H9 (cell line): Measurements from ENCODE around the gene GSKIP. TPM values are rescaled to one million over a fixed set of nuclear protein-coding genes. Genes with fewer than 3 reads are reported as not detected.

Experiments used
- DNase-seq: peaks from one replicate; pipeline ENCODE4 v3.0.0-alpha.2; 2017
- H2AFZ ChIP-seq: one replicate; pipeline ENCODE4 v1.6.1; 2013; ENCODE audit warnings: mild to moderate bottlenecking, low read length, control low read depth, moderate library complexity
- H2AK5ac ChIP-seq: 2 replicates; pipeline ENCODE4 v1.6.1; 2013; ENCODE audit warnings: low read length, control low read depth, mixed read lengths; ENCODE audit not compliant: insufficient read length
- H2BK120ac ChIP-seq: one replicate; pipeline ENCODE4 v1.6.1; 2013; ENCODE audit warnings: low read depth, mild to moderate bottlenecking, low read length, control low read depth, inconsistent platforms; ENCODE audit not compliant: poor library complexity, severe bottlenecking
- H2BK12ac ChIP-seq: 2 replicates; pipeline ENCODE4 v1.6.1; 2013; ENCODE audit warnings: low read length, control low read depth, mixed read lengths, low read depth; ENCODE audit not compliant: insufficient read length
- H2BK15ac ChIP-seq: 2 replicates; pipeline ENCODE4 v1.6.1; 2013; ENCODE audit warnings: low read depth, low read length, control low read depth
- H2BK20ac ChIP-seq: one replicate; pipeline ENCODE4 v1.6.1; 2013; ENCODE audit warnings: low read depth, mild to moderate bottlenecking, low read length, control low read depth, inconsistent platforms; ENCODE audit not compliant: poor library complexity, severe bottlenecking
- H2BK5ac ChIP-seq: 2 replicates; pipeline ENCODE4 v1.6.1; 2013; ENCODE audit warnings: low read length, control low read depth, mixed read lengths; ENCODE audit not compliant: insufficient read length
- H3K14ac ChIP-seq: 2 replicates; pipeline ENCODE4 v1.6.1; 2013; ENCODE audit warnings: low read length, control low read depth; ENCODE audit not compliant: insufficient read depth
- H3K18ac ChIP-seq: 2 replicates; pipeline ENCODE4 v1.6.1; 2013; ENCODE audit warnings: low read depth, mild to moderate bottlenecking, mixed read lengths, low read length, control low read depth; ENCODE audit not compliant: insufficient read length
- H3K23ac ChIP-seq: 2 replicates; pipeline ENCODE4 v1.6.1; 2013; ENCODE audit warnings: low read length, control low read depth, mixed read lengths, low read depth; ENCODE audit not compliant: insufficient read length
- H3K23me2 ChIP-seq: 2 replicates; pipeline ENCODE4 v1.6.1; 2013; ENCODE audit warnings: low read depth, mild to moderate bottlenecking, mixed read lengths, low read length, control low read depth; ENCODE audit not compliant: insufficient read length, poor library complexity, severe bottlenecking
- H3K27ac ChIP-seq: 2 replicates; pipeline ENCODE4 v1.5.1; 2013; ENCODE audit warnings: low read length, control low read depth, mixed read lengths, low read depth; ENCODE audit not compliant: insufficient read length
- H3K27me3 ChIP-seq: 2 replicates; pipeline ENCODE4 v1.6.1; 2013; ENCODE audit warnings: low read length, control low read depth, inconsistent platforms; ENCODE audit not compliant: insufficient read depth
- H3K4ac ChIP-seq: 2 replicates; pipeline ENCODE4 v1.6.1; 2013; ENCODE audit warnings: low read depth, mild to moderate bottlenecking, control low read depth, inconsistent platforms, low read length, moderate library complexity
- H3K4me1 ChIP-seq: 2 replicates; pipeline ENCODE4 v1.6.1; 2013; ENCODE audit warnings: low read length, control low read depth, inconsistent platforms; ENCODE audit not compliant: insufficient read depth
- H3K4me2 ChIP-seq: 2 replicates; pipeline ENCODE4 v1.6.1; 2013; ENCODE audit warnings: low read length, control low read depth, mixed read lengths; ENCODE audit not compliant: insufficient read length, insufficient read depth
- H3K56ac ChIP-seq: 2 replicates; pipeline ENCODE4 v1.6.1; 2013; ENCODE audit warnings: low read depth, mild to moderate bottlenecking, mixed read lengths, low read length, control low read depth; ENCODE audit not compliant: insufficient read length
- H3K79me1 ChIP-seq: 2 replicates; pipeline ENCODE4 v1.6.1; 2013; ENCODE audit warnings: low read depth, mild to moderate bottlenecking, moderate library complexity, low read length, control low read depth, inconsistent platforms; ENCODE audit not compliant: insufficient read depth, poor library complexity, severe bottlenecking
- H3K79me2 ChIP-seq: 2 replicates; pipeline ENCODE4 v1.6.1; 2013; ENCODE audit warnings: low read length, control low read depth, inconsistent platforms; ENCODE audit not compliant: insufficient read depth
- H3K9ac ChIP-seq: 2 replicates; pipeline ENCODE4 v1.6.1; 2013; ENCODE audit warnings: low read length, control low read depth, mixed read lengths; ENCODE audit not compliant: insufficient read length; ENCODE audit errors: extremely low read depth
- H3K9me3 ChIP-seq: one replicate; pipeline ENCODE4 v1.6.1; 2013; ENCODE audit warnings: low read depth, low read length, inconsistent platforms; ENCODE audit not compliant: control insufficient read depth
- H3T11ph ChIP-seq: one replicate; pipeline ENCODE4 v1.6.1; 2013; ENCODE audit warnings: mild to moderate bottlenecking, low read length, control low read depth, inconsistent platforms
- H4K20me1 ChIP-seq: one replicate; pipeline ENCODE4 v1.6.1; 2013; ENCODE audit not compliant: control insufficient read depth, insufficient read length, insufficient read depth
- H4K5ac ChIP-seq: 2 replicates; pipeline ENCODE4 v1.6.1; 2013; ENCODE audit warnings: low read depth, mild to moderate bottlenecking, mixed read lengths, low read length, control low read depth; ENCODE audit not compliant: insufficient read length
- H4K8ac ChIP-seq: replicated peaks from 2 replicates; pipeline ENCODE4 v1.6.1; 2013; ENCODE audit warnings: low read length, control low read depth, mixed read lengths, low read depth; ENCODE audit not compliant: insufficient read length
- H4K91ac ChIP-seq: 2 replicates; pipeline ENCODE4 v1.6.1; 2013; ENCODE audit warnings: low read depth, mild to moderate bottlenecking, moderate library complexity, mixed read lengths, low read length, control low read depth; ENCODE audit not compliant: insufficient read length
- H3K27ac Mint-ChIP-seq, 3 experiments: 2 replicates in 2 of 3; 3 replicates in 1 of 3; pipeline ENCODE4 v1.8.0; 2020 to 2021; ENCODE audit warnings: mixed read lengths in 3 of 3, mild to moderate bottlenecking in 1 of 3, moderate library complexity in 1 of 3
- H3K27me3 Mint-ChIP-seq: 2 replicates; pipeline ENCODE4 v1.8.0; 2021; ENCODE audit warnings: low read depth, mild to moderate bottlenecking, moderate library complexity, mixed read lengths
- H3K36me3 Mint-ChIP-seq, 3 experiments: 2 replicates in 2 of 3; 3 replicates in 1 of 3; pipeline ENCODE4 v1.8.0; 2020 to 2021; ENCODE audit warnings: low read depth in 3 of 3, mixed read lengths in 3 of 3; ENCODE audit not compliant: insufficient read depth in 1 of 3
- H3K4me1 Mint-ChIP-seq, 2 experiments: 2 replicates each; pipeline ENCODE4 v1.8.0; 2020; ENCODE audit warnings: mixed read lengths in 2 of 2
- H3K4me3 Mint-ChIP-seq, 2 experiments: 2 replicates in 1 of 2; 3 replicates in 1 of 2; pipeline ENCODE4 v1.8.0; 2020 to 2021; ENCODE audit warnings: mild to moderate bottlenecking in 2 of 2, mixed read lengths in 2 of 2, moderate library complexity in 1 of 2
- H3K9me3 Mint-ChIP-seq, 2 experiments: 2 replicates in 1 of 2; 3 replicates in 1 of 2; pipeline ENCODE4 v1.8.0; 2020; ENCODE audit warnings: mild to moderate bottlenecking in 2 of 2, mixed read lengths in 2 of 2, moderate library complexity in 1 of 2
- WGBS: extraction: QIAGEN DNeasy Blood & Tissue Kit; methylation state at CpG from one replicate; pipeline ENCODE4 v1.1.7; 2013; ENCODE audit warnings: missing lambda C conversion rate, low lambda C conversion rate, mixed read lengths; ENCODE audit not compliant: insufficient read length; ENCODE audit errors: extremely low coverage; 5-methylcytosine and 5-hydroxymethylcytosine counted together
- total RNA-seq: library from RNA; stranded (reverse); gene quantifications from 2 replicates; pipeline ENCODE4 v1.2.1, GENCODE V29; 2021
- TF ChIP-seq, protein P1 (sequence below): fragments of 200-600 bp; sonication (generic); conservative IDR thresholded peaks from 3 replicates; pipeline ENCODE4 v1.8.0; 2021; ENCODE audit warnings: antibody characterized with exemption, mild to moderate bottlenecking

Gene GSKIP
- total RNA-seq, 1 experiment from 2014 or later = 28.6 TPM

DNA sequence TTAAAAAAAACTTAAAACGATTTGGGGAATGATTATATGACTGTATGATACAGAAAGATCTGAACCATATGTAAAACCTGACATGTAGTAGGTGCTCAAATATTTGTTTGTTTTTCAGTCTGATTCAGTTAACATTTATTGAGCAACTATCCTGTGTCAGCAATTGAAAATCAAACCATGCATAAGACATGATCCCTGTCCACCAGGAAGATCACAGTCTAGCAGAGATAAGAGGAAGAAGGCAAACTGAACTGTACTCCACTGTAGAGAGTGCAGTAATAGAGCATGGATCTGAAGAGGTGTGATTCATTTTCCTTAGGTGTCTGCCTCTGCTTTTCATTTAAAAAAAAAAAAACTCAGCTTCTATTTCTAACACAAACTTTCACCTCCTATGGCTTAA, 20.7 kb downstream of the GSKIP start:
- Histone ChIP-seq H3K79me2 (no peaks in the 10 kb centered on the region), H2AFZ (no peak overlapping the region), H3K4me2 (no peak overlapping the region), H4K5ac (no peak overlapping the region), H3K79me1 (peaks cover 4% of the 10 kb centered on the region), H3K56ac (no peak overlapping the region), H3K14ac (no peak overlapping the region), H3K23me2 (no peaks in the 10 kb centered on the region), H4K91ac (no peak overlapping the region), H3K18ac (no peak overlapping the region), H4K8ac (no peak overlapping the region), H2BK5ac (no peak overlapping the region), H2BK120ac (no peak overlapping the region), H3K27me3 (no peaks in the 10 kb centered on the region; the same call in 1 of the 2 replicates), H2BK12ac (no peak overlapping the region), H3K23ac (no peak overlapping the region), H3T11ph (no peak overlapping the region), H3K27ac (no peak overlapping the region), H3K4me1 (no peaks in the 10 kb centered on the region), H3K9ac (no peak overlapping the region), H2BK15ac (no peak overlapping the region), H4K20me1 (no peaks in the 10 kb centered on the region), H2BK20ac (no peak overlapping the region), H3K9me3 (no peaks in the 10 kb centered on the region), H2AK5ac (no peak overlapping the region), H3K4ac (no peak overlapping the region)
- no peaks in the 10 kb centered on the region for H3K9me3 Mint-ChIP-seq
- WGBS = no CpG with 5 or more reads among the region's 1 CpG
- no peak for DNase-seq
- peaks cover 2 to 37% (median 23%) of the 10 kb centered on the region in 3 experiments; a peak in 5 of 7 replicates for H3K36me3 Mint-ChIP-seq
- no peak overlapping the region for H3K27ac Mint-ChIP-seq
- H3K27me3 Mint-ChIP-seq = peaks cover 5% of the 10 kb centered on the region; the same call in 1 of the 2 replicates
- H3K4me1 Mint-ChIP-seq = no peaks in the 10 kb centered on the region
- TF ChIP-seq, protein P1, sequence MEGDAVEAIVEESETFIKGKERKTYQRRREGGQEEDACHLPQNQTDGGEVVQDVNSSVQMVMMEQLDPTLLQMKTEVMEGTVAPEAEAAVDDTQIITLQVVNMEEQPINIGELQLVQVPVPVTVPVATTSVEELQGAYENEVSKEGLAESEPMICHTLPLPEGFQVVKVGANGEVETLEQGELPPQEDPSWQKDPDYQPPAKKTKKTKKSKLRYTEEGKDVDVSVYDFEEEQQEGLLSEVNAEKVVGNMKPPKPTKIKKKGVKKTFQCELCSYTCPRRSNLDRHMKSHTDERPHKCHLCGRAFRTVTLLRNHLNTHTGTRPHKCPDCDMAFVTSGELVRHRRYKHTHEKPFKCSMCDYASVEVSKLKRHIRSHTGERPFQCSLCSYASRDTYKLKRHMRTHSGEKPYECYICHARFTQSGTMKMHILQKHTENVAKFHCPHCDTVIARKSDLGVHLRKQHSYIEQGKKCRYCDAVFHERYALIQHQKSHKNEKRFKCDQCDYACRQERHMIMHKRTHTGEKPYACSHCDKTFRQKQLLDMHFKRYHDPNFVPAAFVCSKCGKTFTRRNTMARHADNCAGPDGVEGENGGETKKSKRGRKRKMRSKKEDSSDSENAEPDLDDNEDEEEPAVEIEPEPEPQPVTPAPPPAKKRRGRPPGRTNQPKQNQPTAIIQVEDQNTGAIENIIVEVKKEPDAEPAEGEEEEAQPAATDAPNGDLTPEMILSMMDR = no peak
- no peak overlapping the region for H3K4me3 Mint-ChIP-seq
